OCI-LY7 (cell line): Measurements from ENCODE around the gene KIDINS220. TPM values are rescaled to one million over a fixed set of nuclear protein-coding genes. Genes with fewer than 3 reads are reported as not detected.

Experiments
- BruUV-seq: library from RNA; stranded (reverse); fragments of 400-500 nt; replicated peaks from 2 replicates; lab custom pipeline; 2021; lab: Mats Ljungman, UMichigan
- CTCF ChIA-PET: fragments of 300-600 bp; sonication (Branson Sonifier 250); formaldehyde crosslinking; loops from one replicate; lab custom pipeline; 2022; ENCODE audit warnings: antibody characterized with exemption; ENCODE audit not compliant: unreplicated experiment; lab: Charles Lee
- POLR2A ChIA-PET: fragments of 300-600 bp; sonication (Branson Sonifier 250); formaldehyde crosslinking; loops from one replicate; lab custom pipeline; 2022; ENCODE audit warnings: antibody characterized with exemption; lab: Charles Lee
- DNase-seq: peaks from one replicate; pipeline ENCODE4 v3.0.0-alpha.2; 2015; ENCODE audit warnings: low spot score
- H2AFZ ChIP-seq: fragments of 200-600 bp; sonication (generic), shearing (Covaris generic); 2 replicates; pipeline ENCODE4 v1.6.1; 2014; ENCODE audit warnings: mild to moderate bottlenecking, antibody characterized with exemption, low read length, moderate library complexity
- H3K27ac ChIP-seq: fragments of 200-600 bp; sonication (generic); 2 replicates; pipeline ENCODE4 v1.5.1; 2014; ENCODE audit warnings: mixed run types, low read depth, mild to moderate bottlenecking, moderate library complexity, low read length, inconsistent platforms; ENCODE audit not compliant: poor library complexity, severe bottlenecking
- H3K36me3 ChIP-seq: fragments of 200-600 bp; sonication (generic); 2 replicates; pipeline ENCODE4 v1.6.1; 2014; ENCODE audit warnings: mild to moderate bottlenecking, antibody characterized with exemption, low read length, moderate library complexity, mixed read lengths; ENCODE audit not compliant: insufficient read depth
- H3K4me1 ChIP-seq: fragments of 200-600 bp; sonication (generic); 2 replicates; pipeline ENCODE4 v1.5.1; 2014; ENCODE audit warnings: mild to moderate bottlenecking, low read length; ENCODE audit not compliant: insufficient read depth, poor library complexity, severe bottlenecking
- H3K4me2 ChIP-seq: fragments of 200-600 bp; sonication (generic); 2 replicates; pipeline ENCODE4 v1.6.1; 2014; ENCODE audit warnings: mild to moderate bottlenecking, low read length
- H3K4me3 ChIP-seq: fragments of 200-600 bp; sonication (generic); 2 replicates; pipeline ENCODE4 v1.5.1; 2014; ENCODE audit warnings: mild to moderate bottlenecking, low read depth, low read length; ENCODE audit not compliant: poor library complexity, severe bottlenecking
- H3K79me2 ChIP-seq: fragments of 200-600 bp; sonication (generic); 2 replicates; pipeline ENCODE4 v1.6.1; 2016; ENCODE audit warnings: low read depth, mild to moderate bottlenecking, low read length, moderate library complexity, mixed read lengths; ENCODE audit not compliant: insufficient read depth
- H3K9me2 ChIP-seq: fragments of 200-600 bp; sonication (generic); 2 replicates; pipeline ENCODE4 v1.6.1; 2016; ENCODE audit warnings: mild to moderate bottlenecking, low read length, mixed read lengths; ENCODE audit not compliant: insufficient read depth
- H3K9me3 ChIP-seq: fragments of 200-600 bp; sonication (generic); 2 replicates; pipeline ENCODE4 v1.6.1; 2014; ENCODE audit warnings: mild to moderate bottlenecking, mixed run types, low read length, mixed read lengths
- H4K20me1 ChIP-seq: fragments of 200-600 bp; sonication (generic); 2 replicates; pipeline ENCODE4 v1.6.1; 2014; ENCODE audit warnings: mild to moderate bottlenecking, antibody characterized with exemption, low read length, moderate library complexity, mixed read lengths; ENCODE audit not compliant: insufficient read depth
- CTCF ChIP-seq: fragments of 200-600 bp; sonication (generic); conservative IDR thresholded peaks from 2 replicates; pipeline ENCODE4 v1.5.1; 2014; ENCODE audit warnings: mild to moderate bottlenecking, antibody characterized with exemption, low read length, moderate library complexity, mixed read lengths
- EZH2phosphoT487 ChIP-seq: fragments of 200-600 bp; sonication (generic); IDR thresholded peaks from 2 replicates; pipeline ENCODE4 v1.6.1; 2018; ENCODE audit warnings: low read depth, borderline replicate concordance, mild to moderate bottlenecking, mixed run types, antibody characterized with exemption, low read length, moderate library complexity, mixed read lengths
- intact Hi-C: fragments of 100-400 bp; cut with micrococcal nuclease; formaldehyde crosslinking; loops from one replicate; pipeline ENCODE4 v1.10.0; 2022; ENCODE audit not compliant: unreplicated experiment
- total RNA-seq, 2 experiments: library from RNA; depleted of rRNA in 1 of 2; stranded (reverse); fragments of >200 nt in 1 of 2; shearing (Covaris generic) in 1 of 2; gene quantifications; 2 replicates each; pipeline ENCODE4 v1.2.3, GENCODE V29; 2014 to 2022

KIDINS220 gene
- total RNA-seq, 2 experiments from 2014 or later = 29.1 to 32.3 TPM

- peaks cover 33% of the 10 kb centered on the region for H3K4me1 ChIP-seq
- no peaks in the 10 kb centered on the region for H3K9me2 ChIP-seq
- peak overlapping the region; percentile 56 for H3K27ac ChIP-seq
- peaks cover 25% of the 10 kb centered on the region for H3K36me3 ChIP-seq
- TF ChIP-seq CTCF = no peak; the same call in 1 of the 2 replicates
- TF ChIP-seq EZH2phosphoT487 = no peak
- H3K79me2 ChIP-seq = peaks cover 26% of the 10 kb centered on the region
- BruUV-seq = no TSS peak
- H3K4me2 ChIP-seq = peak overlapping the region; percentile 94
- peak overlapping the region; percentile 8; the same call in 1 of the 2 replicates for H2AFZ ChIP-seq
- ChIA-PET CTCF (interaction anchor here (0.6 to 1.4 kb wide), 2 partner anchors 156 to 388 kb away, joined by 3 to 5 read pairs; no protein-coding TSS in a partner anchor), POLR2A (interaction anchor here (0.7 to 5.2 kb wide), 12 partner anchors 10 to 635 kb away, joined by 3 to 112 read pairs (median 15); no protein-coding TSS in a partner anchor)
- peak overlapping the region; percentile 68 for H3K4me3 ChIP-seq
- peaks cover 17% of the 10 kb centered on the region for H4K20me1 ChIP-seq
- DNase-seq = no peak
- intact Hi-C loops = no loop called here
- peaks cover 11% of the 10 kb centered on the region for H3K9me3 ChIP-seq
Observed at GRCh38 chr2:8679567-8679826, 157.9 kb downstream of the KIDINS220 start.

Other genes starting within 250 kb of the KIDINS220 start
- gene ID2, start 155.6 kb downstream of the KIDINS220 start, total RNA-seq (2014; rRNA removed; shearing (Covaris generic)) = 439 and 498 TPM in 2 replicates
- gene ID2, start 155.6 kb downstream of the KIDINS220 start, total RNA-seq (2022) = 69.8 and 79.3 TPM in 2 replicates
- 0.15 and 0.28 TPM in 2 replicates for gene MBOAT2, start 166.1 kb upstream of the KIDINS220 start, total RNA-seq (2014; rRNA removed; shearing (Covaris generic))
- 0.70 and 0.93 TPM in 2 replicates for gene MBOAT2, start 166.1 kb upstream of the KIDINS220 start, total RNA-seq (2022)